Inflammatory macrophage treated with lipopolysaccharide for 1 hour (primary cell): ENCODE measurements around the gene ZNF692.

Experiments used
- DNase-seq, 2 donors: peaks; one replicate each; pipeline ENCODE4 v3.0.0-alpha.2; 2020 to 2022

The ZNF692 gene

DNA sequence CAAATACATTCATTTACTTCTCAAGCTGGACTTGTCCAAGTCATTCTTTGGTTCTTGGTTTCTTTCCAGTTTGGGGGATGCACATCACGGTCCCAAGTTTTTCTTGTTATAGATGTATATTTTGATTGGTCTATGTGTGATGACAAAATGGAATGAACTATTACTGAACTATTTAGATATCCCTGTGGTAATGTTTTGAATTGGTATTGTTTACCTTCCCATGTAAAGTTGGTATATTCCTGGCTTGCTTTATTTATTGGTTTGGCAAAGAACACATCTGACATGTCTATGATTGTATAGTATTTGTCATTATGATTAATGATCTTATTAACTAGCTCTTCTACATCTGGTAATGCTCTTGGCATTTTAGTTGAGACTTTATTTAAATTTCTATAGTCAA lies 22.4 kb upstream of the ZNF692 start:
- no peak for DNase-seq

DNA sequence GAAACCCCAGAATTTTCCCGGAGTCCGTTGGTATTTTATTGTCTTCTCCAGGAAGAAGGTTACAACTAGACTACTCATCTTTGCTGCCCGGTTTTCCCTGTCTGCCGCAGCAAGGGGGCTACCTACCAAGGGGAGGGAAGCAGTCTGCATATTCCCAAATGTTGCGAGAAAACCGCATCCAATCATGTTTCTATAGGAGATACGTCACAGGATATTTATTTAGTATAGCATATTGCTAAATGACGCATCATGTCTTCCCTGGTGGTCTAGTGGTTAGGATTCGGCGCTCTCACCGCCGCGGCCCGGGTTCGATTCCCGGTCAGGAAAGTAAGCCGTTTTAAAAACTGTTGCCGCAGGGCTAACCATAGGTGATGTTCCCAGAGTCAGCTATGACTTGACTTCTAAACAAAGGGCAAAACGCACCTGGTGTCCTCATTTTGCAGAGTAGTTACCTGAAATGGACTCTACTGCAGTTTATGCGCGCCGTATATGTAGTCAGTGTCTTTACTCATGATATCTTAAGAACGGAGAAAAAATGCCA lies 15.2 kb upstream of the ZNF692 start:
- peak in 1 of 2 donors; percentile 95 for DNase-seq

DNA sequence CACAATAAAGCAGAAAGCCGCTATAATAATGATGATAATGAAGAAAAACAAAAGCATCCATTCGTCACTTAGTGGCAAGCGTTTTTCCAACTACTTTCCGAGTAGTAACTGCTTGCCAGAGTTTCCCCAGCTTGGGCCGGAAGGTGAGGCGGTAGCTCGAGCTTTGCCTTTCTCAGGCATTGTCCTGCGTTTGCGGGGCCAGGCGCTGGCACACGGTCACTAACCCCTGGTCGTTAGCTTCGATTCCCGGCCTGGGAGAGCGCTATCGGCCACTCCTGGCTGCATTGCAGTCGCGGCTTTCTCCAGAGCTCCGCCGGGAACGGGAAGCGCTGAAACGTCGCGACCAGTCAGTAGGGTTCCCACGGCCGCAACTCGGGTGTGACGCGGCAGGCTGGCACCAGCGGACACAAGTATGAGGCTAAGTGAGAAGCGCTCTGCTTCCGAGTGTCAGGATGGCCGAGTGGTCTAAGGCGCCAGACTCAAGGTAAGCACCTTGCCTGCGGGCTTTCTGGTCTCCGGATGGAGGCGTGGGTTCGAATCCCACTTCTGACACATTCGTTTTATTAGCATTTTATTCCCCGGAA lies 14.6 kb upstream of the ZNF692 start:
- DNase-seq: peak; percentile 94 to 99

DNA sequence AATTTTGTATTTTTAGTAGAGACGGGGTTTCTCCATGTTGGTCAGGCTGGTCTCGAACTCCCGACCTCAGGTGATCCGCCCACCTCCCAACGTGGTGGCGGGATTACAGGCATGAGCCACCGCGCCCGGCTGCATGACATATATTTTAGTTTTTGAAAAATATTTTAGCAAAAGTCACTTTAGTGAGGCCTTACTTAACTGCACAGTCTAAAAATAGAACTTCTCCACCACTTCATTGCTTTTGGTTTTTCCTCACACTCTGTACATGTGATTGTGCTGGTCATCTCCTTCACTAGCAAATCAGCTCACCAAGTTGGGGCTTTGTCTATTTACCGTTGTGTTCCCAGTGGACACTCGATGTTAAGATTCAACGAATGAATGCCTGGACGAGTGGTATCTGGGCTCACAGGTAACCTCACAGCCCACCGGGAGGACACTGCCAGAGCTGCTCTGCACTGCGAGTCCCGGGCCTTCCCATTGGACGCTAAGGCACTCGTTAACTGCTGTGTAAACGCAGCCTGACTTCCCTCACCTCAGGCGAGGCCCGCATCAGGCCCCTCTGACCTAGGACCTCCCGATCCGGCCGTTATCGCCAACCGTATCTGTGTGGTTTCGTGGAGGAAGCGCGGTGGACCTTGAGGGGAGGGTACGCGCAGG lies 14.0 kb upstream of the ZNF692 start:
- peak; percentile 40 to 61 for DNase-seq

DNA sequence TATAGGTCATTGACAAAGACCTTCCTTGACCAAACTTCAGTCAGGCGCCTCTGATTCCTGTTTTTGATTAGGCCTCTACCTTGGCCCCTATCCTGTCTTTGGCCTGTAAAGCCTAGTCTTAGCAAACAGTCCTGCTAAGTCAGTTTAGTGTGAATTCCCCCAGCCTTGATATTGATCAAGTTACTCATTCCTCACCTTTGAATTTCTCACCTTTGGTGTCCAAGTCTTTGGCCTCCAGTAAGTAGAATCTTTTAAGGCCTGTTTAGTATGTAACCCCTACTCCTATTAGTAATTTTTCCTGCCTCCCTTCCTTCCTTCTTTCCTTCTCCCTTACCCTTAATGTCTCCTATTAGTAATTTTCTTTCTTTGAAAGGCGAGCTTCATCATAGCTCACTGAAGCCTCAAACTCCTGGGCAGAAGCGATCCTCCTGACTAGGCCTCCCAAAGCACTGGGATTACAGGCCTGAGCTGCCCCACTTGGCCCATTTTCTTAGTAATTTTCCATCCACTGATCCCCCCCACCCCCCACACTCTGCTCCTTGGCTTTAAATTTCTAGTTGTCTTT lies 13.0 kb upstream of the ZNF692 start:
- no peak for DNase-seq

DNA sequence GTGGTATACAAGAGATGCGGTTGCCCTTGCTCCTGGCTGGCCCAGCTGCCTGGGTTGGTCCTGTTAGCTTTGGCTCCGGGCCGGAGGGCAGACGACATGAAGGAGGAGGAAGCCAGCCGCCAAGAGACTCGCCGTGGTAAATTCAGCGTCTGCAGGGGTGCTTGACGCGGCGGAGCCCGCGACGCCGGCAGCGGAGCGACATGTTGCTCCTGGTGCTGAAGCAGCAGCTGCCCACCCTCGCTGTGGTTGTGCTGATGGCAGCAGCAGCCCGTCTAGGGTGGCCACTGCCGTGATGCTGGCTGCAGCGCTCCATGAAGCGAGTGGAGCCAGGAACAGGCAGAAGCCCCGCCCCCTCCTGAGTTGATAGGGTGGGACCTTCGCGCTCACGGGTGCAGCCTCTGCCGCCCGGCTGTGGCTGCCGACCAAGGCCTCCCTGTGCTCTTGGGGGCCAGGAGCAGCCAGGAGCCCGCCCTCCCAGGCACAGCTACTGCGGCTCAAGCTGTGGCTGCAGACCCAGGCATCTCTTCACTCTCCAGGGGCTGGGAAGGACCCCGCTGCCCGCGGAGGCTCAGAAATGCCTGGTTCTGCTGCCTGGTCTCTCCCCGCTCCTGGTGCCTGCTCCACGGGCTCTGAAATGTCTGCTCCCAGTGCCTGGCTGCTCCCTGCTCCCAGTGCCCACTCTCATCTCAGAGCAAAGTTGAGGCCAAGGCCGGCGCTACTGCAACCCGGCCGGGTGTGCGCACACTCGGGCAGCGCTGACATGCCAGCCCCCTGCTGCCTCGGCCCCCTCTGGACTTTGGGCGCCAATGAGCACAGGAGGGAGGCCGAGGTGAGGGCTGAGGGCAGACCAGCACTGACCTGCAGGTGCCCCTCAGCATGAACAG lies 4.4 kb upstream of the ZNF692 start:
- peak; percentile 44 to 52 for DNase-seq

DNA sequence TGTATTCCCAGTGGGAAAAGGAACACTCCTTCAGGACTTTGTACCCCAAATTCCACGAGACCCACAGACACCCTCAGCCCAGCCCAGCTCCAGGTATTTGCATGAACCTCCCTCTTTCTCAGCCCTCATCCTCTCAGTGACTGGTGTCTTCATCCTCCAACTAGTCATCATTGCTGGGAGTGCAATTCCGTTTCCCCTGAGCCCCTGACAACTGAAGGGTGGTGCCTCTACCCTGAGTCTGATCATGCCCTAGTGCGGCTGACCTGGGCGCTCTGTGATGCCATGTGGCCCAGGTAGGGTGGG lies 3.8 kb upstream of the ZNF692 start:
- no peak for DNase-seq

DNA sequence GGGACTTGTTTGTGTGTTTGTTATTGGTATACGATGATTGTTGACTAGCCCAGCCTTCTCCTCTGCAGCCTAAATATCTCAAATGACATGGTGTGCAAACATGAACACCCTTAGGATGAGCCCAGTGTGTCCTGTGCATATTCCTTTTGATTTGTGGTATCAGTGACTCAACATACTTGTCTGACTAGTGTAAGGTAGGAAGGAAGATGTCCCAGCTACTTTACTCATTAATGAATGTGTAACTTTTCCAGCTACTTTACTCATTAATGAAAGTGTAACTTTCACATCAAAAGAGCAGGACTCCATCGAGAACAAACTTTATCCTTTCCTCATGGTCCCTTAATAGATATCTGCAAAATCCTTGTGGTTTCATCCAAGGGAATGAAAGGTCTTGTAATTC lies 2.7 kb upstream of the ZNF692 start:
- DNase-seq: no peak

DNA sequence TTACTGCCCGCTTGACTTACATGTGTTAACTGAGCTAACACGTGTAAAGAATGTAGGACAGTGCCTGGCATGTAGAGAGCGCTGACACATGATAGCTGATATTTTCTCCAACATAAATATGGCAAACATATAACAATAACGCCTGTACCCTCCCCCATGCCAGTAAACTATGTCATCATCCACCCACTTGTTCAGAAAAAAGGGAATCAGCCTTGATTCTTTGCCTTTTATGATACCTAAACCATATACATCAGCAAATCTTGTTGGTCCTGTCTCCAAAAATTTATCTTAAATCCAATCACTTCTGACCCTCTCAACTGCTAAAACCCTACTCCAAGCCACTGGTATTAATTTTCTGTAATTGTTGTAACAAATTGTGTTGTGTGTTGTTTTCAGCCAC lies 1.1 kb upstream of the ZNF692 start:
- peak; percentile 23 to 56 for DNase-seq

DNA sequence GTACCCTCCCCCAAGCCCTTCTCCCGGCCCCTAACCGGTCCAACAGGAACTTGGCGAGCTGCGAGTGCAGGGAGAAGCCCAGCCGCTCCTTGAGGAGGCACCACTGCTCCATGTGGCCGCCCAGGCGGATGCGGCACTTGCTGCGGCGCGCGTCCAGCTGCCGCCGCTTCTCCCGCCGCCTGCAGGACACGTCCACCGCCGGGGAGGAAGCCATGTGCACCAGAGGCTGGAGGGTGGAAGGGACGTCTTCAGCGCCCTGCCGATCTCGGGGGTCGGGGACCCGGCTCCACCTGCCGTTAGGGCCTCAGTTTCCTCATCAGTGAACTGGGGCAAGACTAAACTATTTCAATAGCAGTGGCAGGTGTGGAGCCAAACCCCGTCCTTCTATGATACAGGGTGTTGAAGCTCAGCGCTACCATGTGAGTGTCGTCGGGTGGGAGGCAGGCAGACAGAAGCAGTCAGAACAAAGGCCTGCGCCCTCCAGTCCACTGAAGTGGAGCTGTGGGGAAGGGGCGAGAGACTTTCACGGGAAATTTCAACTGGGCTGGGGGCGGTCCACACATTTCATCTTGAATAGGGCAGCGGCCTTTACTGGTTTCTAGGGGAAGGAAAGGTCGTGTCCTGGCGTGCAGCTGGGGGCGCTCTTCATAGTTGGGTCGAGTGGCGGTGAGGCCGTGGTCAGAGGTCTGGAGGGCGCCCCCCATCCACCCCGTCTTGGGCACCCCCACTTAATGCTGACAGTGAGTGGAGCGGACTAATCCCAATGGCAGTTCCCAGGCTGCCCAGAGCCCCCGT lies 592 bp downstream of the ZNF692 start:
- peak; percentile 41 to 54 for DNase-seq

DNA sequence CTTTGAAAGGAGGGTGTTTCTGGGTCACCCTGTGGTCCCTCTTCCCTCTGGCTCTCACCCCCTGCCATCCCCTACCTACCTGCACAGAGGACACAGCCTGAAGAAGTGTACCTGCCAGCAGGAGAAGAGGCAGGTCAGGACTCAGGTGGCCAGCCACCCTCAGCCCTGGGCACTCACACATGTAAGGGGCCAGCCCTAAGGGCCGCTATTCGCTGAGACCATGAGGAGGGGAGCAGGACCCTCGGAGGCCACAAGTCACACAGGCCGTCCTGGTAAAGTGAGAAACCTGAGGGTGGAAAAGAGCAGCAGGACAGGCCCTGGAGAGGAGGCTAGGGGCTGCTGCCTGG lies 1.2 kb downstream of the ZNF692 start:
- DNase-seq: no peak

DNA sequence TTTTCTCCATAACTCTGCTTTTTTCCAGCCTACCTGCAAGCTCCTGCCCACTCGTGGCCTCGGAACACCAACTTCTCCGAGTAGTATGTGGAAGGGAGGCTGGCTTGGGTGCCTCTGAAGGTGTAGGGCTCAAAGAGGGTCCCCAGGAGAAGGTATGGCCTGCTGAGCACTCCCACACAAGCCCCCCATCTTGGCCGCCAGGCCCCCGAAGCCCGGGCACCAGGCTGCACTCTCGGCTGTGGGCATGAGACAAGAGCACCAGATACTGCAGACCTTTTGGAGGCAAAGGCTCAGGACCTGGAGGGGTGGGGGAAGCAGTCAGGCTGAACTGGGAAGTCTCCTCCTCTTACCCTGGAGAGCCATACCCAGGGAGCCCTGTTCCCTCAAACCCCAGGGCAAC lies 1.7 kb downstream of the ZNF692 start:
- DNase-seq: no peak

DNA sequence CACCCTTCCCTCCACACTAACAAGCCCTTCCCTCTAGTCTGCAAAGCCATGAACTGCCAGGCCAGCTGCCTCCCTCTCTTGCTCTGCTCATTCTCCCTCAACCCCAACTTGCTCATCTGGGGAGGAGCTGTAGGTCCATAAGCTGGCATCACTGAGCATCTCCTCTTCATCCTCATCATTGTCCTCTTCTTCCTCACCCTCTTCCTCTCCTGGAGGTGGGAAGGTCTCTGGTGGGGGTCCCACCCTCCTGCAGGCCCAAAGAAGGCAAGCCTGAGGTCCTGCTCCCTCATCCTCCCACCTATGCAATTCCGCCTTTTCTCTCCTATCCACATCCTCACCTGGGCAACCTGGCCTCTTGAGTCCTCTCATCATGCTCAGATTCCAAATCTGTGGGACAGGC lies 2.7 kb downstream of the ZNF692 start:
- no peak for DNase-seq

DNA sequence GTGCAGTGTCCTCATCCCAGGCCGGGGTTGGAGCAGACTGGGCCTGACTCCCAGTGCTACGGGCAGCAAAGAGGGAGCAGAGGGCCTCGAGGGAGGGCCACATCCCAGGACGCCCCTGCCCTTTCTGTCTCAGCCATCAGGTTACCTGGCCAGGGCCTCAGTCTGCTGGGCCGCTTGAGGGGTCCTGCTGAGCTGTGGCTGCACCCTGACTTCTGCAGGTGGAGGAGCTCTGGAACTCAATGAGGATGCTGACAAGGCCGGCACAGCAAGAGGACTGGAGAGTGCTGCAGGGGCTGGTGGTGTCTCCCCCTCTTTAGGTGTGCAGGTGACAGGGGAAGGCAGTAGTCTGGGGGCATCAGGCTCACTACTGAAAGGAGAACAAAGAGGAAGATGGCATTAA lies 3.3 kb downstream of the ZNF692 start:
- DNase-seq: no peak

DNA sequence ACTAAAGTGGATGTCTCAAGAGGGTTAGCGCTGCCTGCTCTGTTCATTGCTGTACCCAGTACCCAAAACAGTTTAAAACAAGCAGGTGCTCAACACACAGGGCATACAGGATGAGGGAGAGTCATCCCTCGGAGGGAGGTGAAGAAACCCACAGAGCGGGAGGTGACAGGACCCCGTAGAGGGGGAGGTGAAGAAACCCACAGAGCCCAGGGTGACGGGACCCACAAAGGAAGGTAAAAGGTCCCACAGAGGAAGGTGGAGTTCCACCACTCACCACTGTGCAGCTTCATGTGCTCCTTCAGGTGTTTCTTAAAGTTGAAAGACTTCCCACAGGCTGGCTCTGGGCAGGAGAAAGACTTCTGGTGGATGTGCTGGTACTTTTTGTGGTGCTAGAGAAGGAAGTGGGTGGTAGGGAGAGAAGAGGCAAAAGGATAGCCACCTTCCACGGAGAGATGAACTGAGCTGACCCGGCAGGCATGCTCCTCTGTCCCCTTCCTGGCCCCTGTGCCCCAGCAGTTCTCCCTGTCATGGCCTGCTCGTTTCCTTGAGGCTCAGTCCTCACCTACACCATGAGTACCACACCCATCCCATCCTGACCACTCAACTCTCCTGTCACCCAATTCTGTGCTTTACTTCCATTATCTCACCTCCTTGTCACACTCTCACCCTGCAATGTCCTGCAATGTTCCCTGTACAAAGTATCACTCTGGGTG lies 5.1 kb downstream of the ZNF692 start:
- no peak for DNase-seq

DNA sequence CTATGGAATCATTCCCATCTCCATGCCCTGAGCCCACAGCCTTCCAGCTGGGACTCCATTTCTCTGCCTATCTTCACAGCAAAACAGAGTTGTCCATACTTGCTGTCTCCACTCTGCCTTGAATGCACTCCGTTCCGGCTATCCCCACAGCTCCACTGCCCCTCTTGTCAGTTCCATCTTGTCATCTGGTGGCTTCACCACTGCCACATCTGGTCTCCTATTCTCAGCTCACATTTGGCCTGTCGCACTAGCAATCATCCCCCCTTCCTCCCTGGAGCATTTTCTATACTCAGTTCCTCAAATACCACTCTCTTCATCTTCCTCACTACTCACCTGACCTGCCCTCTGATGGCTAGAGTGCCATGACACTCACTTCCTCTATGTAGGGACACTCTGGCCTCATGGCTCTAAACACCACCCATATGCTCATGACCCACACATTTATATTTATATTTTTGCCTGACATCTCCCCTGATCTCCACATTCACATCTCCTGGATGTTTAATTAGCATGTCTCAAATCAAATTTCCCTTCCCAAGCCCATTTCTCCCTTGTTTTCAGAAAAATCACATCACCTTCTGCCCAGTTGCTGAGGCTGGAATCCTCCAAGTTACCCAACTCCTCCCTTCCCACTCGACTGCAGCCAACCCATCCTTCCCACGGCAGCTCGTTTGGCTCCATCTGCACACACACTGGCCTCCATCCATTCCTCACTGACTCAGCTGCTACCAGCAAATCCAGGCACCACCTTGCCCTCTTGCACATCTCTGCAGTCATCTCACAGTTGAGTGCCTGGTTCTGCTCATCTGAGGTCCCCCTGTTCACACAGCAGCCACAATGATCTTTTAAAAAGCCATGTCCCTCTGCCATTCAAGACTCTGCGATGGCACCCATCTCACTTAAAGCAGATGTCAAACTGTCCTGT lies 6.1 kb downstream of the ZNF692 start:
- DNase-seq: peak; percentile 24 to 64

DNA sequence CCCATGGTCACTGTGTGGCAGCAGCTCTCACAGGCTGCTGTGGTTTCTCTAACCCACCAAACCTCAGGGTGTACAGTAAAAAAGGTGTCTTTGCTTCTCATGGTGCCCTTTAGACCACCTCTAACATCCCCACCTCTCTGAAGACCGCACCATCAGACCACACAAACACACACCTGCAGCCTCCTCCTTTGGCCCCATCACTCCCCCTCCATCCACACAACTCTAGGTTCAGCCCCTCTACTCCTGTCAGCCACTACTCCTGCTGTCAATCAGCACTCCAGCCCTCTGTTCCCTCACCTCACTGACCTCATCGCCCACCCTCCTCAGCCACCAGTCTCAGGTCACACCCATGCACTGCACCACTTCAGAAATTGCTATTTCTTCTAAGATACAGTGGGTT lies 7.5 kb downstream of the ZNF692 start:
- DNase-seq: no peak

DNA sequence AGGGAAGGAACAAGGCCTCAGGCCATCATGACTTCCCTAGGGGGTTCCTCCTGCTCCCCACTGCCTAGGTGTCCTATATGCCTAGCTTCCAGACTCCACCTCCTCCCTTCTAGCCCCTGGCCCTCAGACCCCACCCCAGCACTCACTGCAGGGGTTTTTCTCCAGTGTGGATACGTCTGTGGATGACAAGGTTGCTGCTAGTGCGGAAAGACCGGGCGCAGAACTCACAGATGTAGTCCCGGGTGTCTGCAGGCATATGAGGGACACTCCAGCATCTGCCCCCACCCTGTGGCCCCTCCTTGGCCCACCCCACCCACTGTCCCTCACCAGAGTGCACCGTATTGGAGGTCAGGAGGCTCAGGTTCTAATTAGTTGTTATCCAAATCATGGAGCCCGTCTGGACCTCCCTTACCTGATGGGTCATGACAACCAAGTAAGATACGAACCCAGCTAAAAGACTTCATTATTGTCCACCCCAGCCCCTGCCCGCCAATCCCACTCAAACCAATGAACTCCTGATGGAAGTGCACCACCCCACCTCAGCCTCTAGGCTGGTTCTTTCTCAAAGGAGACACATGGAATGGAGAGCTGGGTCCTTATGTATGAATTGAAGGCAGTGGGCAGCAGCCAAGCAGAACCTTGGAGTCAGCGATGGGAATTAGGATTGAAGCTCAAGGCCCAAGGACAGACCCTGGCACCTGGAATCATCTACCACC lies 8.2 kb downstream of the ZNF692 start:
- no peak for DNase-seq

DNA sequence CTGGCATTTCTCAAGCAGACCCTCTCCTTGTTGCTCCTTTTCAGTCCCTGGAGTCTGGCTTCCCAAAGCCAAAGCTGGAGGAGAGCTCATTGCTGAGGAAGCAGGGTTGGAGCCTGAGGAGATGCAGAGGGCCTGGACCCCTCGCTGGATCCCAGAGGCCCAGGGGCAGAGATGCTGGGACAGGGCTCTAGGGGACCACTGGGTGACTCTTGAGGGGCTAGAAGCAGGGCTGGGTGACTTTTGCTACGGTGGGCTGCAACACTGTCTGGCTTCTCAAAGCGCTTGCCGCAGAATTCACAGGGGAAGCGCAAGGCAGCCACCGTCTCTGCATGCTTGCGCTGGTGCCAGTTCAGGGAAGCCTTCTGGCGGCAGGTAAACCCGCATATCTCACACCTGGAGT lies 8.8 kb downstream of the ZNF692 start:
- no peak for DNase-seq

DNA sequence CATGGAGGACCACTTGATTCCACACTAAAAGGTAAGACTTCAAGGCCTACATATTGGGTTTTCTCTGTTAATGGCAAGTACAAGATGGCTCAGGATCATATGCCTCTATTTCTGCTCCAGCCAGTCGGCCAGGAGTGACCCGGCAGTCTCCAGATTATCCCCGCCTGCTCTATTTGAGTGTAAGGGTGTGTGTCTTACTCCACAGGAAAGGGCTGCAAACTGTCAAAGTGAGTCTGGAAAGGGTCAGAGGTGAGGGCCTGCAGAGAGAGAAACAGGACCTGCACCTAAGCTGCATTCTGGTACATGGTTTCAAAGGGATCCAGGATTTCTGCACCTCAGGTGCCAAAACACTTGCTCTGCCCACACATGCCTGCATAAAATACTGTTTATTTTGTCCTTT lies 9.2 kb downstream of the ZNF692 start:
- DNase-seq: no peak
